Uterus (tissue), 4 donors: ENCODE results near the gene PNRC1. TPM values are rescaled to one million over a fixed set of nuclear protein-coding genes. Genes with fewer than 3 reads are reported as not detected.
"Not testable (repeated sequence)": the region's sequence is repeated elsewhere in the genome, so short reads cannot be mapped to it uniquely, and the experiment has no call there.

Source experiments
- DNase-seq, 2 donors: peaks; one replicate each; pipeline ENCODE4 v3.0.0-alpha.2; 2019 to 2020
- H3K27ac ChIP-seq, 2 donors: fragments of 200-600 bp; sonication (generic); 1 replicate in 1 of 2; 2 replicates in 1 of 2; pipeline ENCODE4 v1.5.1; 2016 to 2018
- H3K27me3 ChIP-seq, 2 donors: fragments of 200-600 bp; sonication (generic); one replicate each; pipeline ENCODE4 v1.5.1; 2018 to 2019; ENCODE audit warnings: control low read depth in 1 of 2
- H3K36me3 ChIP-seq, 2 donors: fragments of 200-600 bp; sonication (generic); one replicate each; pipeline ENCODE4 v1.5.1; 2019; ENCODE audit warnings: control low read depth in 1 of 2
- H3K4me1 ChIP-seq, 2 donors: fragments of 200-600 bp; sonication (generic); one replicate each; pipeline ENCODE4 v1.5.1; 2018 to 2019; ENCODE audit warnings: control low read depth in 1 of 2
- H3K4me3 ChIP-seq, 2 donors: fragments of 200-600 bp; sonication (generic); 1 replicate in 1 of 2; 2 replicates in 1 of 2; pipeline ENCODE4 v1.5.1; 2018 to 2019; ENCODE audit warnings: mild to moderate bottlenecking in 1 of 2
- H3K9me3 ChIP-seq, 2 donors: fragments of 200-600 bp; sonication (generic); one replicate each; pipeline ENCODE4 v1.5.1; 2019; ENCODE audit warnings: control low read depth in 1 of 2
- CTCF ChIP-seq, 4 experiments: fragments of 200-600 bp in 2 of 4; fragments of 450-650 bp in 2 of 4; sonication (generic) in 2 of 4; IDR thresholded peaks; one replicate each; pipeline ENCODE4 v1.5.1; 2016 to 2019; ENCODE audit warnings: antibody characterized with exemption in 4 of 4, mild to moderate bottlenecking in 2 of 4, moderate library complexity in 1 of 4
- POLR2A ChIP-seq, 2 donors: fragments of 450-650 bp; IDR thresholded peaks; one replicate each; pipeline ENCODE4 v1.6.1; 2016; ENCODE audit warnings: antibody characterized with exemption in 2 of 2, mild to moderate bottlenecking in 1 of 2, moderate library complexity in 1 of 2
- intact Hi-C: fragments of 100-400 bp; cut with DNase I; formaldehyde crosslinking; loops from one replicate; pipeline ENCODE4 v1.15.1; 2023; ENCODE audit warnings: low total_unique reads
- total RNA-seq, 4 donors: library from RNA; depleted of rRNA in 3 of 4; stranded (reverse); fragments of >200 nt in 3 of 4; gene quantifications; one replicate each; pipeline versions ENCODE4 v1.1.0 to v1.2.4, GENCODE V29; 2014 to 2023
- donor health status: DM: yes; HTN: yes; CAD: no.

Gene PNRC1
- total RNA-seq, 4 donors from 2014 or later: 114 to 340 (median 203) TPM

GRCh38 chr6:89058627-89059026 is 21.9 kb upstream of the PNRC1 start:
- Histone ChIP-seq H3K36me3 (no peaks in the 10 kb centered on the region), H3K4me3 (no peak overlapping the region), H3K4me1 (no peaks in the 10 kb centered on the region), H3K27me3 (no peaks in the 10 kb centered on the region), H3K9me3 (no peaks in the 10 kb centered on the region), H3K27ac (no peak overlapping the region)
- intact Hi-C loops: no loop called here
- no peak for DNase-seq
- TF ChIP-seq CTCF (IDR thresholded peaks at IDR 0.05): no peak
- TF ChIP-seq POLR2A (IDR thresholded peaks at IDR 0.05): no peak

- no peak for DNase-seq
- H3K36me3 ChIP-seq: no peaks in the 10 kb centered on the region
- H3K4me1 ChIP-seq: no peaks in the 10 kb centered on the region
- H3K27me3 ChIP-seq: no peaks in the 10 kb centered on the region
- TF ChIP-seq CTCF (IDR thresholded peaks at IDR 0.05) (no peak), POLR2A (IDR thresholded peaks at IDR 0.05) (no peak)
- no peak overlapping the region for H3K4me3 ChIP-seq
- no peak overlapping the region for H3K27ac ChIP-seq
- intact Hi-C loops: no loop called here
- no peaks in the 10 kb centered on the region for H3K9me3 ChIP-seq
Observed at GRCh38 chr6:89059227-89059626, 21.3 kb upstream of the PNRC1 start.

- Histone ChIP-seq H3K4me1 (no peaks in the 10 kb centered on the region), H3K27ac (no peak overlapping the region), H3K9me3 (no peaks in the 10 kb centered on the region), H3K4me3 (no peak overlapping the region), H3K36me3 (no peaks in the 10 kb centered on the region), H3K27me3 (no peaks in the 10 kb centered on the region)
- DNase-seq: no peak
- TF ChIP-seq CTCF (IDR thresholded peaks at IDR 0.05) (no peak), POLR2A (IDR thresholded peaks at IDR 0.05) (no peak)
- intact Hi-C loops: no loop called here
Observed at GRCh38 chr6:89063881-89064280, 16.7 kb upstream of the PNRC1 start.

GRCh38 chr6:89064931-89065330 is 15.6 kb upstream of the PNRC1 start:
- intact Hi-C loops, DNase-seq: not testable (repeated sequence)

GRCh38 chr6:89066121-89066520 is 14.4 kb upstream of the PNRC1 start:
- H3K9me3 ChIP-seq, intact Hi-C loops, DNase-seq: not testable (repeated sequence)

More at GRCh38 chr6:89064931-89065330, 15.6 kb upstream of the PNRC1 start:
- not testable (repeated sequence) for H3K9me3 ChIP-seq, H3K27me3 ChIP-seq, H3K4me1 ChIP-seq, H3K27ac ChIP-seq, H3K36me3 ChIP-seq, H3K4me3 ChIP-seq

GRCh38 chr6:89066940-89067646 is 13.5 kb upstream of the PNRC1 start:
- Histone ChIP-seq H3K36me3 (no peaks in the 10 kb centered on the region), H3K4me3 (no peak overlapping the region), H3K9me3 (no peaks in the 10 kb centered on the region), H3K27me3 (no peaks in the 10 kb centered on the region), H3K27ac (no peak overlapping the region), H3K4me1 (no peaks in the 10 kb centered on the region)
- TF ChIP-seq POLR2A (IDR thresholded peaks at IDR 0.05) (no peak), CTCF (IDR thresholded peaks at IDR 0.05) (no peak)
- no peak for DNase-seq
- intact Hi-C loops: no loop called here

More at GRCh38 chr6:89066121-89066520, 14.4 kb upstream of the PNRC1 start:
- H3K4me1 ChIP-seq, H3K27me3 ChIP-seq, H3K4me3 ChIP-seq, H3K27ac ChIP-seq, H3K36me3 ChIP-seq: not testable (repeated sequence)
